Natural killer cell (primary cell): ENCODE data around the gene ZFR. TPM values are rescaled to one million over a fixed set of nuclear protein-coding genes. Genes with fewer than 3 reads are reported as not detected.

ENCODE experiments used
- ATAC-seq, 3 donors: fragments of 150-1000 bp in 2 of 3; fragments of 200-7000 bp in 1 of 3; cut with Tn5 transposase; 1 replicate in 1 of 3; 2 replicates in 2 of 3; pipeline ENCODE4 v1.10.0; 2021; ENCODE audit warnings: mild to moderate bottlenecking in 2 of 3, moderate library complexity in 2 of 3
- DNase-seq, 2 donors: peaks; one replicate each; pipeline versions ENCODE4 v3.0.0 to v3.0.0-alpha.2; 2013 to 2021; ENCODE audit warnings: mixed read lengths in 1 of 2
- H3K27ac ChIP-seq: one replicate; pipeline ENCODE4 v1.5.1; 2013; ENCODE audit warnings: mild to moderate bottlenecking, low read length
- H3K27me3 ChIP-seq: one replicate; pipeline ENCODE4 v1.6.1; 2013; ENCODE audit warnings: low read length; ENCODE audit not compliant: control insufficient read depth, insufficient read depth
- H3K36me3 ChIP-seq: one replicate; pipeline ENCODE4 v1.6.1; 2013; ENCODE audit warnings: low read length; ENCODE audit not compliant: control insufficient read depth, insufficient read depth
- H3K4me1 ChIP-seq: one replicate; pipeline ENCODE4 v1.6.1; 2013; ENCODE audit warnings: low read length; ENCODE audit not compliant: control insufficient read depth, insufficient read depth
- H3K4me3 ChIP-seq: one replicate; pipeline ENCODE4 v1.5.1; 2013; ENCODE audit warnings: low read length
- H3K9me3 ChIP-seq: one replicate; pipeline ENCODE4 v1.6.1; 2013; ENCODE audit warnings: low read length; ENCODE audit not compliant: control insufficient read depth, insufficient read depth
- H3K27ac Mint-ChIP-seq, 2 donors: one replicate each; pipeline ENCODE4 v1.8.0; 2022; ENCODE audit warnings: mild to moderate bottlenecking in 2 of 2, mixed read lengths in 2 of 2, moderate library complexity in 1 of 2
- H3K27me3 Mint-ChIP-seq, 2 donors: one replicate each; pipeline ENCODE4 v1.8.0; 2022; ENCODE audit warnings: low read depth in 2 of 2, mixed read lengths in 2 of 2
- H3K36me3 Mint-ChIP-seq: one replicate; pipeline ENCODE4 v1.8.0; 2022; ENCODE audit warnings: mixed read lengths
- H3K4me1 Mint-ChIP-seq, 2 donors: one replicate each; pipeline ENCODE4 v1.8.0; 2022; ENCODE audit warnings: mixed read lengths in 2 of 2
- H3K4me3 Mint-ChIP-seq: one replicate; pipeline ENCODE4 v1.8.0; 2022; ENCODE audit warnings: mild to moderate bottlenecking, moderate library complexity, mixed read lengths
- H3K9me3 Mint-ChIP-seq, 2 donors: one replicate each; pipeline ENCODE4 v1.8.0; 2022; ENCODE audit warnings: mixed read lengths in 2 of 2
- CTCF ChIP-seq: fragments of 200-600 bp; IDR thresholded peaks from one replicate; pipeline ENCODE4 v1.8.0; 2022; ENCODE audit warnings: antibody characterized with exemption
- WGBS: methylation state at CpG from one replicate; pipeline ENCODE4 v1.1.7; 2013; ENCODE audit warnings: missing lambda C conversion rate; ENCODE audit not compliant: insufficient coverage; 5-methylcytosine and 5-hydroxymethylcytosine counted together
- intact Hi-C: fragments of 100-400 bp; cut with micrococcal nuclease; formaldehyde crosslinking; loops from one replicate; pipeline ENCODE4 v1.14.2; 2022
- total RNA-seq, 4 donors: library from RNA; stranded (reverse); fragments of 120-200 nt in 1 of 4; gene quantifications; one replicate each; pipeline versions ENCODE4 v1.2.3 to v1.2.4, GENCODE V29; 2013 to 2022

Gene ZFR
- total RNA-seq, 3 donors from 2014 or later (not counting 1 experiment from before 2014, with no cell fraction given) = 62.7 to 70.8 (median 62.7) TPM

GRCh38 chr5:32319926-32320543 is 124.5 kb downstream of the ZFR start:
- Histone ChIP-seq H3K9me3 (peaks cover 22% of the 10 kb centered on the region), H3K27ac (no peak overlapping the region), H3K4me3 (no peak overlapping the region), H3K36me3 (no peaks in the 10 kb centered on the region), H3K4me1 (no peaks in the 10 kb centered on the region), H3K27me3 (no peaks in the 10 kb centered on the region)
- H3K9me3 Mint-ChIP-seq = peaks cover 4 to 5% of the 10 kb centered on the region in 2 donors
- peaks cover 7% of the 10 kb centered on the region for H3K36me3 Mint-ChIP-seq
- TF ChIP-seq CTCF = no peak
- intact Hi-C loops = no loop called here
- DNase-seq (no peak), ATAC-seq (no peak)
- H3K27me3 Mint-ChIP-seq = no peaks in the 10 kb centered on the region
- H3K4me1 Mint-ChIP-seq = no peaks in the 10 kb centered on the region
- no peak overlapping the region for H3K4me3 Mint-ChIP-seq
- H3K27ac Mint-ChIP-seq = no peak overlapping the region
- WGBS = 79% methylated on average over 7 of the region's 7 CpGs

DNA sequence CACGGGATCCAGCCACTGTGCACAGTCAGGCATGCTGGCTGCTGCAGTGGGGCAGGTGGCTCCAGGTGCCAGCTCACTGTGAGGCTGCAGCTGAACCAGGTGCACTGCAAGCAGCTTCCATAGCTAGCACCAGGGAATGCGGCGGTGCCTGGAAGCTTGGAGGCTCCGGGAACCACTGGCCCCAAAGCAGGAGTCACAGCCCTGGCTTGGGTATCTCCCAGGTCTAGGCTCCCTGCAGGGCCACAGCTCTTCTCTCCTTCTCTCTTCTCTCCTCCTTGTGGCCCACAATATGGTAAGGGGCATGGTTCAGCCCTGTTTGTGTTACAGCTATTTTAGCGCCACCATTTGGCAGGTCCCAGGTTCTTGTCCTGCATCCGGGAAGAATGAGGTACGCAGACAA is 125.1 kb downstream of the ZFR start:
- H3K27ac Mint-ChIP-seq = no peak overlapping the region
- H3K4me3 Mint-ChIP-seq = no peak overlapping the region
- DNase-seq (no peak), ATAC-seq (no peak)
- H3K4me1 Mint-ChIP-seq = no peaks in the 10 kb centered on the region
- WGBS = 89% methylated on average over 7 of the region's 7 CpGs
- Histone ChIP-seq H3K36me3 (no peaks in the 10 kb centered on the region), H3K9me3 (peaks cover 22% of the 10 kb centered on the region), H3K4me3 (no peak overlapping the region), H3K4me1 (no peaks in the 10 kb centered on the region), H3K27ac (no peak overlapping the region), H3K27me3 (no peaks in the 10 kb centered on the region)
- peaks cover 7% of the 10 kb centered on the region for H3K36me3 Mint-ChIP-seq
- H3K27me3 Mint-ChIP-seq = no peaks in the 10 kb centered on the region
- TF ChIP-seq CTCF = no peak
- H3K9me3 Mint-ChIP-seq = peaks cover 4 to 5% of the 10 kb centered on the region in 2 donors
- intact Hi-C loops = no loop called here

DNA sequence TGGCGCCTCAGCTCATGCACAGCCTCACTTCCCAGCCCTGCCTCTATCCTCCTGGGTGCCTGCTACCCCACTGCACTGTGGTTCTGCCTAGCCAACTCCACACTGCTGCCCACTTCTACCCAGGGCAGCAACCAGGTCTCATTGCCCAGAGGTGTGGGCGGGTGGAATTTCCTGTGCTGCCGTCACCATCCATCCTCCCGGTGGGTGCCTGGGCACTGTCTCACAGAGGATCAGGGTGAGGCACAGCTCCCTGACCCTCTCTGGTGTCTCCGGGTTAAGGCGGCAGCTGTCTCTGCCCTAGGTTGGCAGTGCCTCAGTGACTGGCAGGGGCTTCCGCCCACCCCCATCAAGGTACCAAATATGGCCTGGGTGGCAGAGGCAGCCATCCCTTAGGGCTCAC is 127.5 kb downstream of the ZFR start:
- Histone ChIP-seq H3K4me3 (no peak overlapping the region), H3K36me3 (no peaks in the 10 kb centered on the region), H3K9me3 (peaks cover 12% of the 10 kb centered on the region), H3K27ac (no peak overlapping the region), H3K27me3 (no peaks in the 10 kb centered on the region), H3K4me1 (peaks cover 8% of the 10 kb centered on the region)
- peaks cover 1 to 2% of the 10 kb centered on the region in 2 donors for H3K4me1 Mint-ChIP-seq
- intact Hi-C loops = no loop called here
- no peak for TF ChIP-seq CTCF
- H3K27ac Mint-ChIP-seq = no peak overlapping the region
- ATAC-seq (no peak), DNase-seq (no peak)
- H3K27me3 Mint-ChIP-seq = no peaks in the 10 kb centered on the region
- peaks cover 7% of the 10 kb centered on the region for H3K36me3 Mint-ChIP-seq
- H3K9me3 Mint-ChIP-seq = peaks cover 4 to 5% of the 10 kb centered on the region in 2 donors
- WGBS = 85% methylated on average over 7 of the region's 7 CpGs
- no peak overlapping the region for H3K4me3 Mint-ChIP-seq
